ENCODE measurements around the gene KRT6A.

KRT6A gene

GRCh38 chr12:52440821-52441319 is 52.2 kb downstream of the KRT6A start:
- no peak for TF ChIP-seq EZH2 (IDR thresholded peaks at IDR 0.05; ENCODE audit: borderline replicate concordance, low read depth, low read length, severe bottlenecking)
- TF ChIP-seq, protein P1, sequence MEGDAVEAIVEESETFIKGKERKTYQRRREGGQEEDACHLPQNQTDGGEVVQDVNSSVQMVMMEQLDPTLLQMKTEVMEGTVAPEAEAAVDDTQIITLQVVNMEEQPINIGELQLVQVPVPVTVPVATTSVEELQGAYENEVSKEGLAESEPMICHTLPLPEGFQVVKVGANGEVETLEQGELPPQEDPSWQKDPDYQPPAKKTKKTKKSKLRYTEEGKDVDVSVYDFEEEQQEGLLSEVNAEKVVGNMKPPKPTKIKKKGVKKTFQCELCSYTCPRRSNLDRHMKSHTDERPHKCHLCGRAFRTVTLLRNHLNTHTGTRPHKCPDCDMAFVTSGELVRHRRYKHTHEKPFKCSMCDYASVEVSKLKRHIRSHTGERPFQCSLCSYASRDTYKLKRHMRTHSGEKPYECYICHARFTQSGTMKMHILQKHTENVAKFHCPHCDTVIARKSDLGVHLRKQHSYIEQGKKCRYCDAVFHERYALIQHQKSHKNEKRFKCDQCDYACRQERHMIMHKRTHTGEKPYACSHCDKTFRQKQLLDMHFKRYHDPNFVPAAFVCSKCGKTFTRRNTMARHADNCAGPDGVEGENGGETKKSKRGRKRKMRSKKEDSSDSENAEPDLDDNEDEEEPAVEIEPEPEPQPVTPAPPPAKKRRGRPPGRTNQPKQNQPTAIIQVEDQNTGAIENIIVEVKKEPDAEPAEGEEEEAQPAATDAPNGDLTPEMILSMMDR (IDR thresholded peaks at IDR 0.05; ENCODE audit: borderline replicate concordance, extremely low read depth, low read length, poor library complexity, severe bottlenecking): no peak
- Histone ChIP-seq H3K27me3 (ENCODE audit: insufficient read depth, low read length, poor library complexity) (peaks cover 12% of the 10 kb centered on the region), H2AFZ (ENCODE audit: low read depth, low read length) (no peak overlapping the region), H3K4me2 (ENCODE audit: insufficient read depth, low read length) (no peak overlapping the region), H4K20me1 (ENCODE audit: insufficient read depth, low read length) (no peaks in the 10 kb centered on the region), H3K9ac (ENCODE audit: low read depth, low read length) (no peak overlapping the region), H3K4me1 (ENCODE audit: insufficient read depth, low read length) (no peaks in the 10 kb centered on the region), H3K27ac (ENCODE audit: low read length) (no peak overlapping the region), H3K79me2 (ENCODE audit: insufficient read depth, low read length) (no peaks in the 10 kb centered on the region), H3K4me3 (ENCODE audit: low read depth in 1 of 2, low read length in 2 of 2) (no peak overlapping the region), H3K36me3 (ENCODE audit: insufficient read depth, low read length) (no peaks in the 10 kb centered on the region), H3K9me3 (ENCODE audit: insufficient read depth, low read length, severe bottlenecking) (no peaks in the 10 kb centered on the region)
- no peak for DNase-seq
- ATAC-seq (ENCODE audit: insufficient read depth, low read depth): no peak

DNA sequence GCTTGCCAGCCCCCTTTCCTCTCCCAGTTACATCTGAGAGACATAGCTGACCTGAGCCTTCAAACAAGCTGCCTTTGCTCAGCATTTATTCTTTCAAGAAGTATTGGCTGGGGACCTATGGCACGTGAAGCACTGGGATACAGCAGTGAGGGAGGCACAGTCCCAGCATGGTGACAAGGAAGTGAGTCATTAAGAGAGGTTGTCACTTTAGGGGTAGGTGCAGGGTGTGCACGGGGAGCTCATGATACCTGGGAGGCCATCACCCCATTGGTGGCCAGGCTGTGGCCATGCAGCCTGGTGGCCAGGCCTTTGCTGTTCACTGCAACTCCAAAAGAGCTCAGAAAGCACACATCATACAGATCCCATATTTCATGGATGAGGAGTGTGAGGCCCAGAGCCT is 53.2 kb downstream of the KRT6A start:
- no peaks in the 10 kb centered on the region for H3K9me3 ChIP-seq (ENCODE audit: insufficient read depth, low read length, severe bottlenecking)
- ATAC-seq (ENCODE audit: insufficient read depth, low read depth) (no peak), DNase-seq (no peak)
- H3K36me3 ChIP-seq (ENCODE audit: insufficient read depth, low read length): no peaks in the 10 kb centered on the region
- no peaks in the 10 kb centered on the region for H3K4me1 ChIP-seq (ENCODE audit: insufficient read depth, low read length)
- no peak overlapping the region for H3K27ac ChIP-seq (ENCODE audit: low read length)
- TF ChIP-seq, protein P1 (IDR thresholded peaks at IDR 0.05; ENCODE audit: borderline replicate concordance, extremely low read depth, low read length, poor library complexity, severe bottlenecking): no peak
- TF ChIP-seq EZH2 (IDR thresholded peaks at IDR 0.05; ENCODE audit: borderline replicate concordance, low read depth, low read length, severe bottlenecking): no peak
- no peak overlapping the region for H3K4me2 ChIP-seq (ENCODE audit: insufficient read depth, low read length)
- H2AFZ ChIP-seq (ENCODE audit: low read depth, low read length): no peak overlapping the region
- H3K79me2 ChIP-seq (ENCODE audit: insufficient read depth, low read length): no peaks in the 10 kb centered on the region
- H3K4me3 ChIP-seq (ENCODE audit: low read depth in 1 of 2, low read length in 2 of 2): no peak overlapping the region
- peaks cover 12% of the 10 kb centered on the region for H3K27me3 ChIP-seq (ENCODE audit: insufficient read depth, low read length, poor library complexity)
- no peaks in the 10 kb centered on the region for H4K20me1 ChIP-seq (ENCODE audit: insufficient read depth, low read length)
- H3K9ac ChIP-seq (ENCODE audit: low read depth, low read length): no peak overlapping the region

DNA sequence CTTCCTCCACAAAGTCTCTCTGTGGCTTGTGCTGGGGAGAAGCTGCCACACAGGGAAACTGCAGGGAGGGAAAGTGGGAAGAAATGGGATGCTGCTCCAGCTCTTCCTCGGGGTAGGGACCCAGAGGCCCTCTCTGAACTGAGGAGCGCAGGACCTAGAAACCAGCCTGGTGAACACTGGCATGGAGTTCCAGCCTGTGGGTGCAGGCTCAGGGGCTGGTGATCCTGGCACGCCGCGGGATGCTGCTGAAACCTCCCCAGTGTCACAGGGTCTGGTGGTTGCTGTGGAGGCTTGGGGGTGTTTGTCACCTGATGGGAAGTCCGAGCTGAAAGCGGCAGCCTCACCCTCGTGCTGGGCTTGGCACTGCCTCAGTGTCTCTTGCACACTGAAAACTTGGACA is 53.6 kb downstream of the KRT6A start:
- H3K9ac ChIP-seq (ENCODE audit: low read depth, low read length): no peak overlapping the region
- ATAC-seq (ENCODE audit: insufficient read depth, low read depth): no peak
- peaks cover 12% of the 10 kb centered on the region for H3K27me3 ChIP-seq (ENCODE audit: insufficient read depth, low read length, poor library complexity)
- no peak overlapping the region for H3K4me2 ChIP-seq (ENCODE audit: insufficient read depth, low read length)
- H3K27ac ChIP-seq (ENCODE audit: low read length): no peak overlapping the region
- H4K20me1 ChIP-seq (ENCODE audit: insufficient read depth, low read length): no peaks in the 10 kb centered on the region
- no peak overlapping the region for H2AFZ ChIP-seq (ENCODE audit: low read depth, low read length)
- no peaks in the 10 kb centered on the region for H3K4me1 ChIP-seq (ENCODE audit: insufficient read depth, low read length)
- H3K36me3 ChIP-seq (ENCODE audit: insufficient read depth, low read length): no peaks in the 10 kb centered on the region
- no peak for TF ChIP-seq EZH2 (IDR thresholded peaks at IDR 0.05; ENCODE audit: borderline replicate concordance, low read depth, low read length, severe bottlenecking)
- TF ChIP-seq, protein P1 (IDR thresholded peaks at IDR 0.05; ENCODE audit: borderline replicate concordance, extremely low read depth, low read length, poor library complexity, severe bottlenecking): no peak
- H3K4me3 ChIP-seq (ENCODE audit: low read depth in 1 of 2, low read length in 2 of 2): no peak overlapping the region
- no peak for DNase-seq
- H3K79me2 ChIP-seq (ENCODE audit: insufficient read depth, low read length): no peaks in the 10 kb centered on the region
- no peaks in the 10 kb centered on the region for H3K9me3 ChIP-seq (ENCODE audit: insufficient read depth, low read length, severe bottlenecking)

Data from DND-41 (cell line).